GM18526 (cell line): ENCODE measurements around the gene NOS1AP.

Experiments used
- POLR2A ChIP-seq: IDR thresholded peaks from 3 replicates; pipeline ENCODE4 v1.6.1; 2011; ENCODE audit not compliant: insufficient read length; ENCODE audit errors: extremely low read depth

Gene NOS1AP

GRCh38 chr1:162185314-162186025, 116.0 kb downstream of the NOS1AP start:
- TF ChIP-seq POLR2A: no peak

GRCh38 chr1:162186026-162186374, 116.5 kb downstream of the NOS1AP start:
- no peak for TF ChIP-seq POLR2A

GRCh38 chr1:162186406-162186805, 116.9 kb downstream of the NOS1AP start:
- no peak for TF ChIP-seq POLR2A

- no peak for TF ChIP-seq POLR2A
Measured at GRCh38 chr1:162187687-162188276, 118.3 kb downstream of the NOS1AP start.

GRCh38 chr1:162189345-162189744, 119.9 kb downstream of the NOS1AP start:
- TF ChIP-seq POLR2A: no peak

- no peak for TF ChIP-seq POLR2A
Measured at GRCh38 chr1:162191396-162192305, 122.2 kb downstream of the NOS1AP start.

- no peak for TF ChIP-seq POLR2A
Measured at GRCh38 chr1:162192306-162192678, 122.8 kb downstream of the NOS1AP start.

GRCh38 chr1:162192763-162193162, 123.3 kb downstream of the NOS1AP start:
- TF ChIP-seq POLR2A: no peak

GRCh38 chr1:162193221-162193620, 123.7 kb downstream of the NOS1AP start:
- no peak for TF ChIP-seq POLR2A

GRCh38 chr1:162193815-162194214, 124.3 kb downstream of the NOS1AP start:
- TF ChIP-seq POLR2A: no peak

- TF ChIP-seq POLR2A: no peak
Measured at GRCh38 chr1:162195567-162195966, 126.1 kb downstream of the NOS1AP start.

GRCh38 chr1:162196387-162196786, 126.9 kb downstream of the NOS1AP start:
- TF ChIP-seq POLR2A: no peak

- no peak for TF ChIP-seq POLR2A
Measured at GRCh38 chr1:162197041-162197531, 127.6 kb downstream of the NOS1AP start.

- no peak for TF ChIP-seq POLR2A
Measured at GRCh38 chr1:162197615-162198421, 128.3 kb downstream of the NOS1AP start.
